HG02571 (cell line): ENCODE results near the gene DNASE2.

Experiments used
- ATAC-seq: cut with Tn5 transposase; IDR thresholded peaks from one replicate; pipeline ENCODE4 v1.9.1; 2021; ENCODE audit warnings: mild to moderate bottlenecking, moderate library complexity; ENCODE audit not compliant: unreplicated experiment

Gene DNASE2

GRCh38 chr19:12886969-12887747 lies 5.9 kb upstream of the DNASE2 start, which contains the start of gene KLF1:
Gene KLF1, minus strand, starts transcription at chr19:12887201. Its CDS starts 61 bp downstream, at chr19:12887140.
- no peak for ATAC-seq

GRCh38 chr19:12886651-12886968 lies 5.4 kb upstream of the DNASE2 start:
- ATAC-seq, result no peak

GRCh38 chr19:12885749-12886650 lies 4.8 kb upstream of the DNASE2 start:
- ATAC-seq, result no peak

GRCh38 chr19:12884926-12885748 lies 3.9 kb upstream of the DNASE2 start:
- no peak for ATAC-seq

- ATAC-seq, result no peak
Measured at GRCh38 chr19:12884627-12884925, 3.3 kb upstream of the DNASE2 start.

- no peak for ATAC-seq
Measured at GRCh38 chr19:12884202-12884601, 3.0 kb upstream of the DNASE2 start.

GRCh38 chr19:12882589-12882988 lies 1.3 kb upstream of the DNASE2 start:
- ATAC-seq, result no peak

GRCh38 chr19:12880551-12881171 lies 588 bp downstream of the DNASE2 start:
- ATAC-seq, result no peak

GRCh38 chr19:12875086-12875485 lies 6.2 kb downstream of the DNASE2 start:
- ATAC-seq, result no peak

GRCh38 chr19:12873891-12874745 lies 7.1 kb downstream of the DNASE2 start:
- ATAC-seq, result no peak

GRCh38 chr19:12872941-12873890 lies 8.0 kb downstream of the DNASE2 start:
- no peak for ATAC-seq

- ATAC-seq, result no peak
Measured at GRCh38 chr19:12872255-12872654, 9.0 kb downstream of the DNASE2 start.

GRCh38 chr19:12871681-12872080 lies 9.6 kb downstream of the DNASE2 start:
- ATAC-seq, result no peak

GRCh38 chr19:12868540-12869112 lies 12.6 kb downstream of the DNASE2 start:
- ATAC-seq, result no peak

GRCh38 chr19:12867120-12868099 lies 13.8 kb downstream of the DNASE2 start:
- no peak for ATAC-seq

GRCh38 chr19:12866416-12867119 lies 14.7 kb downstream of the DNASE2 start:
- no peak for ATAC-seq
